A673 (cell line): ENCODE results near the gene ANO1.

ENCODE experiments used
- EZH2 ChIP-seq: fragments of 200-600 bp; sonication (generic); IDR thresholded peaks from 2 replicates; pipeline ENCODE4 v1.6.1; 2017; ENCODE audit warnings: borderline replicate concordance, low read depth, mild to moderate bottlenecking, mixed read lengths, antibody characterized with exemption, low read length; ENCODE audit not compliant: poor library complexity, severe bottlenecking
- TF ChIP-seq, protein P1 (sequence below): fragments of 300-800, 200-600 bp; sonication (generic); conservative IDR thresholded peaks from 2 replicates; pipeline ENCODE4 v1.5.1; 2017; ENCODE audit warnings: low read depth, mild to moderate bottlenecking, antibody characterized with exemption, low read length, moderate library complexity, mixed read lengths

DNA sequence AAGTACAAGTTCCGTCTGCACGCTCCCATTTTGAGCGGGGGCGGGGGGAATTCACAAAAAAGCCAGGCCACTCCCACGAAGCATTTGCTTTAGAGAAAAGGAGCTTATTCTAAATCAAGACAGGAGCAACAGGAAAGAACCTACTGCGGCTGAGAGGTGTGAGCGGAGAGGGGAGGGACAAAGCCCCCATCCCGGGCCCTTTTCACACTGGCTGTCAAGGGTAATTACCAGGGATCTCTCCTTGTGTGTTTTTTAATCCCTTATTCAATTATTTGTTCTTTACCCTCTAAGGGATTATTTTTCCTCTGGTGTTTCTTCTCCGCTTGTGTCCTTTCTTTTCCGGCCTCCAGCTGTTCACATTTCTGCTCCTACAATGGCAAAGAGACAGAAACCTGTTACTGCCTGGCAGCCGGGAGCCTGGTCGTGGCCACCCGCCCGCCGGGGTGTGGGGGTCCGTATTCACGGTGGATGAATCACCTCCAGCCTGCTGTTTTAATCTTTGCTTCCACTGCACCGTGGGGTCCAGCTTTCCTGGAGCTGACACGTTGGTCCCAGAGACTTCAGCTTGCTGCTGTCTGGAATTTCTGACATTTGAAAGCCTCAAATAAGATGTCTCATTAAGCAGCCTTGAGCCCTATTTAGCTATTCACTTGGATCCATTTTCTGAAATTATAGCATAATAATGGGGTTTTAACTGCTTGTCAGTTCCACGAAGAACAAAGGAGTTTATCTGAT, 63.5 kb downstream of the ANO1 start:
- TF ChIP-seq, protein P1, sequence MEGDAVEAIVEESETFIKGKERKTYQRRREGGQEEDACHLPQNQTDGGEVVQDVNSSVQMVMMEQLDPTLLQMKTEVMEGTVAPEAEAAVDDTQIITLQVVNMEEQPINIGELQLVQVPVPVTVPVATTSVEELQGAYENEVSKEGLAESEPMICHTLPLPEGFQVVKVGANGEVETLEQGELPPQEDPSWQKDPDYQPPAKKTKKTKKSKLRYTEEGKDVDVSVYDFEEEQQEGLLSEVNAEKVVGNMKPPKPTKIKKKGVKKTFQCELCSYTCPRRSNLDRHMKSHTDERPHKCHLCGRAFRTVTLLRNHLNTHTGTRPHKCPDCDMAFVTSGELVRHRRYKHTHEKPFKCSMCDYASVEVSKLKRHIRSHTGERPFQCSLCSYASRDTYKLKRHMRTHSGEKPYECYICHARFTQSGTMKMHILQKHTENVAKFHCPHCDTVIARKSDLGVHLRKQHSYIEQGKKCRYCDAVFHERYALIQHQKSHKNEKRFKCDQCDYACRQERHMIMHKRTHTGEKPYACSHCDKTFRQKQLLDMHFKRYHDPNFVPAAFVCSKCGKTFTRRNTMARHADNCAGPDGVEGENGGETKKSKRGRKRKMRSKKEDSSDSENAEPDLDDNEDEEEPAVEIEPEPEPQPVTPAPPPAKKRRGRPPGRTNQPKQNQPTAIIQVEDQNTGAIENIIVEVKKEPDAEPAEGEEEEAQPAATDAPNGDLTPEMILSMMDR: no peak
- no peak for TF ChIP-seq EZH2
